Measurements from ENCODE around the gene COG4. TPM values are rescaled to one million over a fixed set of nuclear protein-coding genes. Genes with fewer than 3 reads are reported as not detected.
A peak's percentile ranks its signal among the peaks of the same experiment; 100 is the strongest.

COG4 gene
- total RNA-seq, 3 donors from 2014 or later (not counting 1 experiment from before 2014, with no cell fraction given) = 29.5 to 44.4 (median 31.6) TPM

DNA sequence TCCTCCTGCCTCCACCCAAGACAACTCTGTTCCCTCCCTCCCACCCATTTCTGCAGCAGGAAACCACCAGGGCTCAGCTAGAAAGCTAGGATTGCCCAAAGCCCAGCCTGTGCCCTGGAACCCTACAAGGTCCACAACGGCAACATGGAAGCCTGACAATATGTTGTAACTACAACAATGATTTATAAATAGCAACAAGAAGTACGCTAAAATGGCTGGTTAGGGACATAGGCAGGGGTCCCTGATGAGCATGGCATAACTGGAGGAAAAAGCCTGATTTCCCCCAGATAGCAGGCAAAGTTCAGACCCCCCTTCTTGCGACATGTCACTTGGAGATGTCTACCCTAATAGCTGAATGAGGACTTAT is 91.0 kb downstream of the COG4 start:
- TF ChIP-seq, protein P1, sequence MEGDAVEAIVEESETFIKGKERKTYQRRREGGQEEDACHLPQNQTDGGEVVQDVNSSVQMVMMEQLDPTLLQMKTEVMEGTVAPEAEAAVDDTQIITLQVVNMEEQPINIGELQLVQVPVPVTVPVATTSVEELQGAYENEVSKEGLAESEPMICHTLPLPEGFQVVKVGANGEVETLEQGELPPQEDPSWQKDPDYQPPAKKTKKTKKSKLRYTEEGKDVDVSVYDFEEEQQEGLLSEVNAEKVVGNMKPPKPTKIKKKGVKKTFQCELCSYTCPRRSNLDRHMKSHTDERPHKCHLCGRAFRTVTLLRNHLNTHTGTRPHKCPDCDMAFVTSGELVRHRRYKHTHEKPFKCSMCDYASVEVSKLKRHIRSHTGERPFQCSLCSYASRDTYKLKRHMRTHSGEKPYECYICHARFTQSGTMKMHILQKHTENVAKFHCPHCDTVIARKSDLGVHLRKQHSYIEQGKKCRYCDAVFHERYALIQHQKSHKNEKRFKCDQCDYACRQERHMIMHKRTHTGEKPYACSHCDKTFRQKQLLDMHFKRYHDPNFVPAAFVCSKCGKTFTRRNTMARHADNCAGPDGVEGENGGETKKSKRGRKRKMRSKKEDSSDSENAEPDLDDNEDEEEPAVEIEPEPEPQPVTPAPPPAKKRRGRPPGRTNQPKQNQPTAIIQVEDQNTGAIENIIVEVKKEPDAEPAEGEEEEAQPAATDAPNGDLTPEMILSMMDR (IDR thresholded peaks at IDR 0.05) = no peak
- Histone ChIP-seq H3K27me3 (ENCODE audit: control insufficient read depth, insufficient read depth, low read length) (no peaks in the 10 kb centered on the region), H3K4me3 (ENCODE audit: low read length) (no peak overlapping the region), H3K27ac (ENCODE audit: low read length) (peak overlapping the region; percentile 35), H3K4me1 (ENCODE audit: control insufficient read depth, insufficient read depth, low read length) (peaks cover 73% of the 10 kb centered on the region), H3K9me3 (ENCODE audit: control insufficient read depth, insufficient read depth, low read length) (no peaks in the 10 kb centered on the region), H3K36me3 (ENCODE audit: control insufficient read depth, insufficient read depth, low read length) (no peaks in the 10 kb centered on the region)
- 70% methylated on average over 3 of the region's 3 CpGs for WGBS (ENCODE audit: insufficient coverage)
- intact Hi-C loops (cut with micrococcal nuclease) = no loop called here
- Mint-ChIP-seq H3K27me3 (ENCODE audit: low read depth in 2 of 2) (no peaks in the 10 kb centered on the region), H3K9me3 (no peaks in the 10 kb centered on the region), H3K4me1 (peaks cover 51 to 66% of the 10 kb centered on the region in 2 donors), H3K4me3 (peak overlapping the region; percentile 1), H3K36me3 (no peaks in the 10 kb centered on the region), H3K27ac (peak overlapping the region in 1 of 2 donors; percentile 19)
- ATAC-seq (no peak), DNase-seq (no peak)

DNA sequence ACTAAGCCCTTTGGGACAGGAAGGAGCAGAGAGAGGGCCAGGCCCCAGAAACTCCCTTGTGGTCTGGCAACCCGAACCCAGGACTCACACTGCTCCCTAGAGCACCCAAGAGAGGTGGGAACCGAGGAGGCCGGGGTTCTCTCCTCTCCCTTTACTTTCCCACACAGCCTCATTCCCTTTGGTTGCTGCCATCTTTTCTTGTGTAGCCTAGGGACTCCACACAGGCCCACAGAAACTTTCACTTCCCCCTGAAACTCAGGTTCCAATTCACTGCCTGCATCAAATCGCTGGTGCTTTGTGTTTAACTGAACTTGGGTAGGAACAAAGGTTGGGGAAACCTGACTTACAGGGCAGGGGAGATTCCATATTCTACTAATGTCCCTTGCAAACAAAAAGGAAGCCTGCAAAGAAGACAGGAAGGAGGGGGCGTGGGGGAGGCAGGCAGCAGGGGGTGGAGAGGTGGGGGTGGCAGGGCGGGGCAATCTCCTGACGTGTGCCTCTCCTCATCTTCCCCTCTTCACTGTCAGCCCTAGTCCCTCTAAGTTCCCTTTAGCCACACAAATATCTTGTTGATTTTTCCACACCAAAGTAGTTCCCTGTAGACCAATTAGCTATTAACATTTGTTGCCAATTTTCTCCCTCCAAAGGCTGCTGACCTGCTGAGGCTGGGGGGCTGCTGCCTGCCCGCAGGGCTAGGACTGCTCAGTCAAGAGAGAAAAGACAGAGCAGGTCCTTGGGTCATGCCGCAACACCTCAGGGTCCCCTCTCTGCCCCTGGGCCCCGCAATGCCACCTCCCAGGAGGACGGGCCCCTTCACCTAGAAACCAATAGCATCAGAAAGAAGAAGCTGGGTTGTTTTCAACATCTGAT is 92.5 kb downstream of the COG4 start:
- intact Hi-C loops (cut with micrococcal nuclease) = no loop called here
- peak overlapping the region; percentile 88 for H3K27ac ChIP-seq (ENCODE audit: low read length)
- H3K9me3 ChIP-seq (ENCODE audit: control insufficient read depth, insufficient read depth, low read length) = no peaks in the 10 kb centered on the region
- no peaks in the 10 kb centered on the region for H3K27me3 ChIP-seq (ENCODE audit: control insufficient read depth, insufficient read depth, low read length)
- H3K4me3 ChIP-seq (ENCODE audit: low read length) = no peak overlapping the region
- no peaks in the 10 kb centered on the region for H3K36me3 Mint-ChIP-seq
- ATAC-seq (peak; percentile 53 to 70 (median 65)), DNase-seq (peak in 1 of 2 donors; percentile 89)
- 24% methylated on average over 6 of the region's 11 CpGs for WGBS (ENCODE audit: insufficient coverage)
- TF ChIP-seq, protein P1 (IDR thresholded peaks at IDR 0.05) = no peak
- H3K9me3 Mint-ChIP-seq = no peaks in the 10 kb centered on the region
- H3K4me3 Mint-ChIP-seq = peak overlapping the region; percentile 70
- no peaks in the 10 kb centered on the region for H3K36me3 ChIP-seq (ENCODE audit: control insufficient read depth, insufficient read depth, low read length)
- peaks cover 72% of the 10 kb centered on the region for H3K4me1 ChIP-seq (ENCODE audit: control insufficient read depth, insufficient read depth, low read length)
- peak overlapping the region; percentile 91 to 94 for H3K27ac Mint-ChIP-seq
- peaks cover 48 to 62% of the 10 kb centered on the region in 2 donors for H3K4me1 Mint-ChIP-seq
- no peaks in the 10 kb centered on the region for H3K27me3 Mint-ChIP-seq (ENCODE audit: low read depth in 2 of 2)

Other genes starting within 250 kb of the COG4 start
- gene AARS1, start 234.0 kb downstream of the COG4 start, total RNA-seq = 10 to 100 TPM; 19.8 to 29.9 (median 26.1) TPM
- 10 to 100 TPM; 39.9 to 52.6 (median 48.8) TPM for gene DDX19B, start 224.4 kb downstream of the COG4 start, total RNA-seq
- 10 to 100 TPM; 46.5 to 55.3 (median 53.4) TPM for gene DDX19A, start 176.7 kb downstream of the COG4 start, total RNA-seq
- gene ST3GAL2, start 84.5 kb downstream of the COG4 start, total RNA-seq = 10 to 100 TPM; 25.9 to 39.1 (median 36.9) TPM
- gene FCSK, start 69.0 kb downstream of the COG4 start, total RNA-seq = 10 to 100 TPM; 28.5 to 33.0 (median 29.6) TPM
- 100 to 1,000 TPM; 164 to 220 (median 173) TPM for gene SF3B3, start 262 bp upstream of the COG4 start, total RNA-seq
- gene IL34, start 123.0 kb upstream of the COG4 start, total RNA-seq = under 1 TPM in 2 of 3 donors, not detected in 1; 0.48 to 0.54 TPM
- gene MTSS2, start 162.5 kb upstream of the COG4 start, total RNA-seq = 1 to 10 TPM; 3.8 to 8.8 (median 4.4) TPM